ENCODE measurements around the gene TSPAN9. TPM values are rescaled to one million over a fixed set of nuclear protein-coding genes. Genes with fewer than 3 reads are reported as not detected.

TSPAN9 gene
- total RNA-seq, 1 experiment from 2014 or later = 35.5 TPM

- H3K4me3 ChIP-seq (ENCODE audit: low read depth, low read length, poor library complexity, severe bottlenecking) = no peak overlapping the region
- POLR2A ChIA-PET (ENCODE audit: low non-redundant PET) = no interaction called here
- CTCF ChIA-PET = no interaction called here
- H3K9me3 ChIP-seq (ENCODE audit: low read depth, low read length, poor library complexity, severe bottlenecking) = no peaks in the 10 kb centered on the region
- intact Hi-C loops (cut with micrococcal nuclease; ENCODE audit: unreplicated experiment) = loop anchor here (5.0 kb wide), 1 partner anchor 47 kb away; no protein-coding TSS in a partner anchor
- H3K36me3 ChIP-seq (ENCODE audit: insufficient read depth, low read length, poor library complexity, severe bottlenecking) = no peaks in the 10 kb centered on the region
- peaks cover 6% of the 10 kb centered on the region for H3K27me3 ChIP-seq (replicated peaks; ENCODE audit: insufficient read depth, low read depth, low read length, poor library complexity)
- peaks cover 17% of the 10 kb centered on the region for H3K4me1 ChIP-seq (ENCODE audit: insufficient read depth, low read length, poor library complexity, severe bottlenecking)
- no TSS peak for BruUV-seq (replicated peaks)
- TF ChIP-seq EZH2 (IDR thresholded peaks at IDR 0.05; ENCODE audit: borderline replicate concordance, low read depth, low read length, poor library complexity, severe bottlenecking) (no peak), CTCF (conservative IDR thresholded peaks at IDR 0.05; ENCODE audit: low read depth, low read length) (no peak)
- H3K27ac ChIP-seq (ENCODE audit: low read depth, low read length, poor library complexity, severe bottlenecking) = no peak overlapping the region
- no peak for DNase-seq (ENCODE audit: low spot score)
These were observed 127.0 kb downstream of the TSPAN9 start for GRCh38 chr12:3204143-3204542.

- CTCF ChIA-PET = interaction anchor here (0.6 kb wide), 1 partner anchor 351 kb away, joined by 6 read pairs; no protein-coding TSS in a partner anchor
- DNase-seq (ENCODE audit: low spot score) = no peak
- H3K36me3 ChIP-seq (ENCODE audit: insufficient read depth, low read length, poor library complexity, severe bottlenecking) = no peaks in the 10 kb centered on the region
- peaks cover 12% of the 10 kb centered on the region for H3K4me1 ChIP-seq (ENCODE audit: insufficient read depth, low read length, poor library complexity, severe bottlenecking)
- POLR2A ChIA-PET (ENCODE audit: low non-redundant PET) = no interaction called here
- intact Hi-C loops (cut with micrococcal nuclease; ENCODE audit: unreplicated experiment) = loop anchor here (5.0 kb wide), 1 partner anchor 48 kb away; no protein-coding TSS in a partner anchor
- BruUV-seq (replicated peaks) = no TSS peak
- no peaks in the 10 kb centered on the region for H3K9me3 ChIP-seq (ENCODE audit: low read depth, low read length, poor library complexity, severe bottlenecking)
- H3K27ac ChIP-seq (ENCODE audit: low read depth, low read length, poor library complexity, severe bottlenecking) = no peak overlapping the region
- H3K27me3 ChIP-seq (replicated peaks; ENCODE audit: insufficient read depth, low read depth, low read length, poor library complexity) = peaks cover 6% of the 10 kb centered on the region
- H3K4me3 ChIP-seq (ENCODE audit: low read depth, low read length, poor library complexity, severe bottlenecking) = no peak overlapping the region
- TF ChIP-seq EZH2 (IDR thresholded peaks at IDR 0.05; ENCODE audit: borderline replicate concordance, low read depth, low read length, poor library complexity, severe bottlenecking) (no peak), CTCF (conservative IDR thresholded peaks at IDR 0.05; ENCODE audit: low read depth, low read length) (no peak)
These were observed 127.8 kb downstream of the TSPAN9 start for GRCh38 chr12:3204730-3205531.

- peaks cover under 1% of the 10 kb centered on the region for H3K27me3 ChIP-seq (replicated peaks; ENCODE audit: insufficient read depth, low read depth, low read length, poor library complexity)
- TF ChIP-seq EZH2 (IDR thresholded peaks at IDR 0.05; ENCODE audit: borderline replicate concordance, low read depth, low read length, poor library complexity, severe bottlenecking) = no peak
- no peak for TF ChIP-seq CTCF (conservative IDR thresholded peaks at IDR 0.05; ENCODE audit: low read depth, low read length)
- ChIA-PET POLR2A (ENCODE audit: low non-redundant PET) (no interaction called here), CTCF (no interaction called here)
- BruUV-seq (replicated peaks) = no TSS peak
- no peak overlapping the region for H3K27ac ChIP-seq (ENCODE audit: low read depth, low read length, poor library complexity, severe bottlenecking)
- H3K9me3 ChIP-seq (ENCODE audit: low read depth, low read length, poor library complexity, severe bottlenecking) = no peaks in the 10 kb centered on the region
- H3K4me3 ChIP-seq (ENCODE audit: low read depth, low read length, poor library complexity, severe bottlenecking) = no peak overlapping the region
- no peaks in the 10 kb centered on the region for H3K36me3 ChIP-seq (ENCODE audit: insufficient read depth, low read length, poor library complexity, severe bottlenecking)
- intact Hi-C loops (cut with micrococcal nuclease; ENCODE audit: unreplicated experiment) = no loop called here
- no peak for DNase-seq (ENCODE audit: low spot score)
- peaks cover 10% of the 10 kb centered on the region for H3K4me1 ChIP-seq (ENCODE audit: insufficient read depth, low read length, poor library complexity, severe bottlenecking)
These were observed 128.8 kb downstream of the TSPAN9 start for GRCh38 chr12:3205742-3206519.
